Adipocyte (in vitro differentiated cells): Measurements from ENCODE around the gene ANKRD13B.

Source experiments
- DNase-seq: peaks from one replicate; pipeline ENCODE4 v3.0.0-alpha.2; 2015; ENCODE audit warnings: low read depth
- H3K27me3 ChIP-seq: replicated peaks from 2 replicates; pipeline ENCODE4 v1.7.0; 2013; ENCODE audit warnings: mild to moderate bottlenecking, low read length, moderate library complexity; ENCODE audit not compliant: control insufficient read depth, insufficient read depth
- H3K36me3 ChIP-seq: 2 replicates; pipeline ENCODE4 v1.7.0; 2013; ENCODE audit warnings: low read length, mild to moderate bottlenecking, moderate library complexity; ENCODE audit not compliant: control insufficient read depth, insufficient read depth, severe bottlenecking
- H3K4me1 ChIP-seq: 2 replicates; pipeline ENCODE4 v1.7.0; 2013; ENCODE audit warnings: mild to moderate bottlenecking, low read length, moderate library complexity; ENCODE audit not compliant: control insufficient read depth, insufficient read depth
- H3K4me3 ChIP-seq: 2 replicates; pipeline ENCODE4 v1.7.0; 2013; ENCODE audit warnings: mild to moderate bottlenecking, low read length, moderate library complexity
- H3K9ac ChIP-seq: 2 replicates; pipeline ENCODE4 v1.7.0; 2013; ENCODE audit warnings: mild to moderate bottlenecking, low read length, moderate library complexity
- H3K9me3 ChIP-seq: 2 replicates; pipeline ENCODE4 v1.7.0; 2013; ENCODE audit warnings: mild to moderate bottlenecking, low read length, moderate library complexity; ENCODE audit not compliant: control insufficient read depth

Gene ANKRD13B

DNA sequence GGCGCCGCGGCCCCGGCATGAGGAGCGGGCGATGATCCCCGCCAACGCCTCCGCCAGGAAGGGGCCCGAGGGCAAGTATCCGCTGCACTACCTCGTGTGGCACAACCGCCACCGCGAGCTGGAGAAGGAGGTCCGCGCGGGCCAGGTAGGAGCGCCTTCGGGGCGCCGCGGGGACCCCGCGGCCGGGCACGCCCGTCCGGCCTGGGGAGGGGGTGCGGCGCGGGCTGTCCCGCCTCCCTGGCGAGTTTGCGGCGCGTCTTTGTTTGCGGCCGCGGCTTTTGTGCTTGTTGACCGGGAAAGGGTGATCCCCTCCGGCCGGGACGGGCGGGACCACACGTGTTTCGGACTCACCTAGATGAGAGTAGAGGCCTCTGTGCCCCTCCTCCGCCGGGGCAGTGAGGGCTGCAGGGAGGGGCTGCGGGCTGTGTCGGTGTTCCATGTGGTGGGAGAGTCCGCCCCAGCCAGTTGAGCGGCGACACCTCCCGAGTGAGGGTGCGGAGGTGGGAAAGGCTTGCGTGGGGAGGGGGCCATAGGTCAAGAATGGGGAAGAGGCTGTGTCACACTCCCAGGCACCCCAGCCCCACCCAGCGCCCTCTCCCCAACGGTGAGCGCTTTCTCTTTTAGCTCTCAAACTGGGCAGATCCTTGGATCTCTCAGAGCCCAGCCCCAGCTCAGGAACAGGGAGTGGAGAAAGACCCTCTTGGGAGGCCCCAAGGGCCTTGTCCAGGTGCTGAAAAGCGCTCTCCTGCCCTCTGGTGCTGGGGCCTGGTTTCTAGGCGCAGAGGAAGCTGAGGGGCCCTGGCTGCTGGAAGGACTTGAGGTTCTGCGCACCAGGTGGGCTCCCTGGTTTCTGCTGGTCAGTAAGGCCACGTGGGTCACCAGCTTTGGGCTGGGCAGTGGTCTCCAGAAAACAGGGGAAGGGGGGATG is 923 bp downstream of the ANKRD13B start:
- no peaks in the 10 kb centered on the region for H3K9me3 ChIP-seq
- peak overlapping the region; percentile 72 for H3K9ac ChIP-seq
- H3K27me3 ChIP-seq, result no peaks in the 10 kb centered on the region
- no peaks in the 10 kb centered on the region for H3K36me3 ChIP-seq
- peak; percentile 60 for DNase-seq
- peak overlapping the region; percentile 80 for H3K4me3 ChIP-seq
- peaks cover 66% of the 10 kb centered on the region for H3K4me1 ChIP-seq

DNA sequence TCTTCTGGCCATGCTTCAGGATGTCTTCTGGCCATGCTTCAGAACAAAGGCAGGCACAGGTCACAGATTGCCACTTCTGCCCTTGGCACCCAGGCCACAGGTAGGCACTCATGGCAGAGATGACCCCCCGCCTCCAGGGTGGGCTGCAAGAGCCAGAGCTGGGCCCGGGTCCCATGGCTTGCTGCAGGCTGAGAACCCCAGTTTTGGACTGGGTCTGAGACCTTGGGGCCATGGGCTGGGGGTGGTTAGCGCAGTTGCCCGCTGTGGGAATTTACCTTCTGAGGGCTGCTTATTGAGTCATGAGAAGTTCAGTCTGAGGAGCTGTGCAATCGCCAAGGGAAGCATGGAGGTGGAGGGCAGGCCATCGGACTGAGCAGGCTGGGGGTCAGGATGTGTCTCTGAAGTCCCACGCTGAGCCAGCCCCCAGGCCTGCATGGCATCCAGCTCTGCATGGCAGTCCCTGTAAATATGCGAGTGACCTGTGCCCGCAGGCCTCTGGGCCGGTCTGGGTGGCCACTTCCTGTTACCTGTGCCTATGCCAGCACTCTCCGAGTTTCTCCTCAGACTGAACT is 1.7 kb downstream of the ANKRD13B start:
- no peaks in the 10 kb centered on the region for H3K36me3 ChIP-seq
- no peaks in the 10 kb centered on the region for H3K27me3 ChIP-seq
- H3K9me3 ChIP-seq, result no peaks in the 10 kb centered on the region
- peaks cover 66% of the 10 kb centered on the region for H3K4me1 ChIP-seq
- H3K9ac ChIP-seq, result no peak overlapping the region
- H3K4me3 ChIP-seq, result peak overlapping the region; percentile 80
- no peak for DNase-seq

DNA sequence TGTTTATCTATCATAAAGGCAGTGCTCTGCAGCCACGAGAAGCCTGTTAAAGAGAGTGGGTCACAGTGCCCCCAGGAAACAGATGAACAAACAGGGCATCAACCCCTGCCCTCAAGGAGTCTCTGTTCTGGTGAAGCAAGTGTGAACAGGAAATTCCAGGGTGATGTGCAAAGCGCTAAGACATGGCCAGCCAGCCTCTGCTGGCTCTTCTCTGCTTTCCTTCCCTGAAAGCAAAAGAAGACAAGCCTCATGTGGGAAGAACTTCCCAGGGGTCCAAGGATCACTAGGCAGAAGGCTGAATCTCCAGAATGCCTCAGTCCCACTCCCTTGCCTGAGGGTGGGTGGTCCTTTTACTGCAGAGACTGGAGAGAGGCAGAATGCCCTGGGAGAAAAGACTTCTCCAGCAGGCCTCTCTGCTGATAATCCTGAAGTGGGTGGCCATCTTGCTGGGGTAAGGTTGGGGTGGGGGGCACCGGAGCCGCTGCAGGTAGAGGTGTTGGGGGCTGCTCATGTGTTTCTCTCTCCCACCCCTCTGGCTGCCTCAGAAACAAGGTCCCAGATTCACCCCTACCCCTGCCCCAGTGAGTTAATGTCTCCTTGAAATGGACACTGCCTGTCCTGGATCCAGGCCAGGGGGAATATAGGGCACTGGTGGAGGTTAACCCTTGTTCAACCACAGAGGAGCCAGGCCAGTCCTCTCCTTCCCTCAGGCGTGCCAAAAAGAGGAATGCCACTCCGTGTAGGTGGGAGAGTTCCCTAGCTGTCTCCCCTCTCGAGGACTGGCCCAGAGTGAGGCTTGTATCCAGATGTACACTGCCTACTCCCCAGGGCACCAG is 2.4 kb downstream of the ANKRD13B start:
- Histone ChIP-seq H3K36me3 (no peaks in the 10 kb centered on the region), H3K4me3 (no peak overlapping the region), H3K27me3 (no peaks in the 10 kb centered on the region), H3K9me3 (no peaks in the 10 kb centered on the region), H3K9ac (no peak overlapping the region), H3K4me1 (peaks cover 59% of the 10 kb centered on the region)
- DNase-seq, result no peak

DNA sequence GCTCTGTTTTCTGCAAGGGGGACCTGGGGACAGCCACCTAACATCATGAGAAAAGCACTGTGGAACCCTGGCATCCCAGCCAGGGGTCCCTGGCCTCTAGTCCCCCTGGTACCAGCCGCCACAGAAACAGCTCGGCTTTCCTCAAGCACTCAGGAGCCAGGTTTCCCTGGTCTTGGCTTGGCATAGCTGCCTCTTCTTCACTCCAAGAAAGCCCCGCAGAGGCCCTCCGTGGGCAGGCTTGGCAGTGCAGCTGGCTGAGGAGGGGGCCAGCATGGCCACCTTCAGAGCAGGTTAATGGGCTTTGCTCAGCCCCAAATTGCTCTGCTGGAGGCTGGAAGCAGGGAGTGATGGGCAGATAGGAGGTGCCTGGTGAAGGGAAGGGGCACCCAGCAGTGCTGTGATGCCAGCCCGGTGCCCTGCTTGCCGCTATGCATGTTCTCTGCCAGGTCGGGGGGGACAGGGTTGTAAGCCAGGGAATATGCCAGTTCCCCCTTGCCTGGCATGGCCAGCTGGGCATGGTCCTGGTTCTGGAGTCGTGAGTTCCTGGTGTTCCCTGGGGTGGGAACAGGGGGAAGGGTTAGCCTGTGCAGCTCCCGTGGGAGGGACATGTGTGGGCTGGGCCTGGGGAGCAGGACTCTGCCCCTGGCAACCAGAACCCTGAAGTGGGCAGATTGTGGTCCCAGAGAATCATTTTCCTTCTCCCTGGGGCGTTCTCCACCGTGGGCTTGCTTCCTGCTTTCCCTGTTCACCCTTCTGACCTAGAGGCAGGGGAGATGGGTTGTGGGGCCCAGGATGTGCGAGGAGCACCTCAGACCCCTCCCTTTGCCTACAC is 3.2 kb downstream of the ANKRD13B start:
- no peak overlapping the region for H3K4me3 ChIP-seq
- H3K36me3 ChIP-seq, result no peaks in the 10 kb centered on the region
- H3K9ac ChIP-seq, result no peak overlapping the region
- peaks cover 51% of the 10 kb centered on the region for H3K4me1 ChIP-seq
- no peaks in the 10 kb centered on the region for H3K9me3 ChIP-seq
- DNase-seq, result no peak
- no peaks in the 10 kb centered on the region for H3K27me3 ChIP-seq

DNA sequence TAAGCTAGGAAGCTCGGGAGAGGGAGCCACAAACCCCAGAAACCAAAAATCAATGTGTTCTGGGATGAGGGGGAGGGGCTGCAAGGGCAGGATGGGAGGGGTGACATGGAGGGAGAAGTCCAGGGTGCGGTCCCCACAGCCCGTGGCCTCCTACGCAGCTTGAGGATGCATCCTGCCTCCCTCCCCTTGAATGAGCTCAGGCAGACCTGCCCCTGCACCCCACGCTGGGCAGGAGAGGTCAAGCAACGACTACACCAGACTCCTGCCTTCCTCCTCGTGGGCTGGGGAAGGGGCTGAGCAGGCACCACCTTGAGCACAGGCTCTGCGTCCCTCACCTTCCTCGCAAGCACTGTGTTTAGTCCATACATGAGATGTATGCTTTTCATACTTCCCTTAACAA is 3.9 kb downstream of the ANKRD13B start:
- H3K36me3 ChIP-seq, result no peaks in the 10 kb centered on the region
- DNase-seq, result no peak
- H3K9me3 ChIP-seq, result no peaks in the 10 kb centered on the region
- peaks cover 44% of the 10 kb centered on the region for H3K4me1 ChIP-seq
- no peaks in the 10 kb centered on the region for H3K27me3 ChIP-seq
- H3K9ac ChIP-seq, result no peak overlapping the region
- H3K4me3 ChIP-seq, result no peak overlapping the region

DNA sequence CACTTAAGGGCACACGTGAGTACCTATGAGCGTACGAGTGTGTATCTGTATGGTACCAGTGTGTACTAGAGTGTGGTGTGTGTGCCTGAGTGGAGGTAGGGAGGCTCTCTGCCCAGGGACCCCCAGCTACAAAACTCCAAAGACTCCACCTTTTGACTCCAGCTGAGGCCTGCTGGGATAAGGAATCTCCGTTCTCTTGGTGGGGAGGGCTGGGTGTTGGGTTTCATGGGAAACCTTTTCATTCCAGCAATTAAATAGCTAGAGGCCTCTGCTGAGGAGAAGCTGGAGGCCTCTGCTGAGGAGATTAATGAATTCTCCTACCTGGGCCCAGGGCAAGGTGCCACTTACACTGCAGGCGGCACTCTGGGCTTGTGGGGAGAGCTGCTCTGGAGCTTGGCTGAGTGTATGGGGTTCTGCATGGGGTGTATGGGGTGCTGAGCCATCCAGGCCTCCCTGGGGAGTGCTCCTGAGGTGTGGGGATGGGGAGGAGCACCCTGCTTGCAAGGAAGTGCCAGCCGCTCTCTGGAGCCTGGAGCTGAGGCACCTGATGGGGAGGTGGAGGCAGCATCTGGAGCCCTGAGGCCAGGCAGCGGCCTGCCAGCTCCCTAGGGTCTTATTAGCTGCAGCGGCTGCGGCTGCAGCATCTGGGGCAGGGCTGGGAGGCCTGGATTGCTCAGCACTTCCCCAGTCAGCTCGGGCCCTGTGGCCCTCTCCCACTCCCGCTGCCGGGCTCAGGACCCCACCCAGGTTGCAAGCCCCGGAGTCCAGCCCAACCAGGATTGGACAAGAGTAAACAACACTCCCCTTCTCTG is 4.6 kb downstream of the ANKRD13B start:
- Histone ChIP-seq H3K9me3 (no peaks in the 10 kb centered on the region), H3K4me1 (peaks cover 37% of the 10 kb centered on the region), H3K36me3 (no peaks in the 10 kb centered on the region), H3K4me3 (no peak overlapping the region), H3K27me3 (no peaks in the 10 kb centered on the region), H3K9ac (no peak overlapping the region)
- DNase-seq, result no peak

DNA sequence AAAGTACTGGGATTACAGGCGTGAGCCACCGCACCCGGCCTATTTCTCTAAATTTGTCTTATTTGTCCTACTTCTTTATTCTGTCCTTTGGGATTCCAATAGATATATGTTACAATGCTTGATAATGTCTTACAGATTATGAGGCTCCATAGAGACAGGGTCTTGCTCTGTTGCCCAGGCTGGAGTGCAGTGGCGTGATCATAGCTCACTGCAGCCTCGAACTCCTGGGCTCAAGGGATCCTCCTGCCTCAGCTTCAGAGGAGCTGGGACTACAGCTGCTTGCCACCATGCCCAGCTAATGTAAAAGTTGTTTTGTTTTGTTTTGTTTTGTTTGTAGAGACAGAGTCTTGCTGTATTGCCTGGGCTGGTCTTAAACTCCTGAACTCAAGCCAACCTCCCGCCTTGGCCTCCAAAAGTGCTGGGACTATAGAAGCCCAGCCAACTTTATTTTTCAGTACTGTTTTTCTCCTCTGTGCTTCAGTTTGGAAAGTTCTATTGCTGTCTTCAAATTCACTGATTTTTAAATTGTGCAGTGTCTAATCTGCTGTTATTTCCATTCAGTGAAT is 10.3 kb downstream of the ANKRD13B start:
- Histone ChIP-seq H3K4me1 (no peaks in the 10 kb centered on the region), H3K9me3 (no peaks in the 10 kb centered on the region), H3K36me3 (no peaks in the 10 kb centered on the region), H3K27me3 (no peaks in the 10 kb centered on the region), H3K4me3 (no peak overlapping the region), H3K9ac (no peak overlapping the region)
- no peak for DNase-seq

DNA sequence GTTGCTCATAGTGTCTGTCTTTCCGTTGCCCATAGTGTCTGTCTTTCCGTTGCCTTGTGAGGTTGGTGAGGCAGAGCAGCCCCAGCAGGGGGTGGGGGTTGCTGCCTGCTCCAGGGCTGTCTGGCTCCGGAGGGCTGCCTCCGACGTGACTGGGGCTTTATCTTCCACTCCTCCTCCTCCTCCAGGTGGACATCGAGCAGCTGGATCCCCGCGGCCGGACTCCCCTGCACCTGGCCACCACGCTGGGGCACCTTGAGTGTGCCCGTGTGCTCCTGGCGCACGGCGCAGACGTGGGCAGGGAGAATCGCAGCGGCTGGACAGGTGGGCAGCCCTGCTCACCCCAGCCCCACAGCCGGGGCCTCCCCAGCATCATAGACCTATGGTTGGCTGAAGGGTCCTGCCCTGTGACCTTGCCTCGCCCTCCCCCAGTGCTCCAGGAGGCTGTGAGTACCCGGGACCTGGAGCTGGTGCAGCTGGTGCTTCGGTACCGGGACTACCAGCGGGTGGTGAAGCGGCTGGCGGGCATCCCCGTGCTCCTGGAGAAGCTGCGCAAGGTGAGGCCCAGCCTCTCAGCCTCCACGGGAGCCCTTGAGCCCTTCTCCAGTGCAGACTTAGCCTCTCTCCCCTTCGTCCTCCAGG is 14.7 kb downstream of the ANKRD13B start:
- Histone ChIP-seq H3K4me1 (no peaks in the 10 kb centered on the region), H3K27me3 (no peaks in the 10 kb centered on the region), H3K36me3 (no peaks in the 10 kb centered on the region), H3K9me3 (no peaks in the 10 kb centered on the region), H3K9ac (no peak overlapping the region), H3K4me3 (no peak overlapping the region)
- DNase-seq, result no peak

DNA sequence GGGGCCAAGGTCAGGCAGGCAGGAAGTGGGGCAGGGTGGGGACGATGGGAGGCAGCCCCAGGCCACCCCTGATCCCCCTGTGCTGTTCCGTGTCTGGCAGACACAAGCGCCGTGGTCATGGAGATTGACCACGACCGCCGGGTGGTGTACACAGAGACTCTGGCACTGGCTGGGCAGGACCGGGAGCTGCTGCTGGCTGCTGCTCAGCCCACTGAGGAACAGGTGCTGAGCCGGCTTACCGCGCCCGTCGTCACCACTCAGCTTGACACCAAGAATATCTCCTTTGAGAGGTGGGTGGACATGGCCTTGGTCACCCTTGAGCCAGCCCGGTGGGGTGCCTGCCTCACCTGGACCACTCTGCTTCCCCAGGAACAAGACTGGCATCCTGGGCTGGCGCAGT is 16.1 kb downstream of the ANKRD13B start:
- H3K27me3 ChIP-seq, result no peaks in the 10 kb centered on the region
- H3K9me3 ChIP-seq, result no peaks in the 10 kb centered on the region
- no peak overlapping the region for H3K9ac ChIP-seq
- H3K4me3 ChIP-seq, result no peak overlapping the region
- DNase-seq, result no peak
- peaks cover 6% of the 10 kb centered on the region for H3K4me1 ChIP-seq
- H3K36me3 ChIP-seq, result no peaks in the 10 kb centered on the region
